Heart left ventricle (tissue), 13 donors: ENCODE results near the gene NR3C1.

Experiments
- POLR2A ChIP-seq, 2 donors: fragments of 450-650 bp; IDR thresholded peaks; one replicate each; pipeline ENCODE4 v1.6.1; 2017; ENCODE audit warnings: antibody characterized with exemption in 2 of 2, mild to moderate bottlenecking in 2 of 2, moderate library complexity in 2 of 2
- TF ChIP-seq, protein P1 (sequence below), 12 donors: fragments of 200-600 bp; sonication (generic) in 4 of 12; IDR thresholded peaks; one replicate each; pipeline versions ENCODE4 v1.5.0 to v1.8.0; 2018 to 2022; ENCODE audit warnings: antibody characterized with exemption in 12 of 12, mild to moderate bottlenecking in 5 of 12
- donor health status: ischemic (EF 13 %, LVEDD 7.1; RV severe dilation, severe dysfunction).
- donor health status: DM: no; HTN: yes; CAD: no.
- donor health status: DM: no; HTN: no; CAD: no.
- donor health status: ischemic (EF 25% LVEDD 6.9; RV normal size, moderate dysfunction).
- donor health status: ischemic (EF 25% LVEDD 5.7; RV mildly dilated, moderate dysfunction).
- donor health status: ischemic (EF 35%, LVEDD 5.7; RV mildly dilated, moderate dysfunction).
- donor health status: nonischemic (EF 11% LVEDD 7.7; RV severe dilation, severe dysfunction).
- donor health status: DM: yes; HTN: yes; CAD: no.
- donor health status: PGD.
- donor health status: ischemic (EF 29% LVEDD 5.4; RV normal size, mild dysfunction).
- donor health status: nonischemic (EF 23%, LVEDD 6.1; RV moderate dilation, normal function).

DNA sequence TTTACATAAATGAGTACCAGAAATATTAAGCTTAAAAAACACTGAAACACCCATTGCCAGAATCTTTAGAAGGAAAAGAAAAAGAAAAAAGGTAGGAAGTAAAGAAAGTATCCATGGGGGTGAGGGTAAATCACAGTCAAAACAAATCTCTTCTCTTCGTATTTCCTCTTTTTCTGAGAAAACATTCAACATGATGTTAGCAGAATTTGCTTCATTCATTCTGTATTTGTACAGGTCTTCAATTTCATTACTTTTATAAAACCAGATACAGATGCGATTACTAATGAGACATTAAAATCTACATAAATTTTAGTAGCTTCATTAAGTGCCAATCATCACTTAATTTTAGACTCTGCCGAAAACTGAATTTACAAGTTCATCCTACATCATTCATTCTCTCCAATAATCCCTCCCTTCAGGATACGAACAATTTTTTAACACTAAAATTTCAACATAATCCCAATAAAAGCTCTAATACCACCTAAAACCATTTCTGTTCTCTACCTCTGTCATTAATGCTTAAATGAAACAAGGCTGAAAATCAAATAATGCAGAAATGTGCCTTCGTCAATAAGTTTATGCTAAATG is 7.0 kb downstream of the NR3C1 start:
- no peak for TF ChIP-seq POLR2A (IDR thresholded peaks at IDR 0.05)
- TF ChIP-seq, protein P1, sequence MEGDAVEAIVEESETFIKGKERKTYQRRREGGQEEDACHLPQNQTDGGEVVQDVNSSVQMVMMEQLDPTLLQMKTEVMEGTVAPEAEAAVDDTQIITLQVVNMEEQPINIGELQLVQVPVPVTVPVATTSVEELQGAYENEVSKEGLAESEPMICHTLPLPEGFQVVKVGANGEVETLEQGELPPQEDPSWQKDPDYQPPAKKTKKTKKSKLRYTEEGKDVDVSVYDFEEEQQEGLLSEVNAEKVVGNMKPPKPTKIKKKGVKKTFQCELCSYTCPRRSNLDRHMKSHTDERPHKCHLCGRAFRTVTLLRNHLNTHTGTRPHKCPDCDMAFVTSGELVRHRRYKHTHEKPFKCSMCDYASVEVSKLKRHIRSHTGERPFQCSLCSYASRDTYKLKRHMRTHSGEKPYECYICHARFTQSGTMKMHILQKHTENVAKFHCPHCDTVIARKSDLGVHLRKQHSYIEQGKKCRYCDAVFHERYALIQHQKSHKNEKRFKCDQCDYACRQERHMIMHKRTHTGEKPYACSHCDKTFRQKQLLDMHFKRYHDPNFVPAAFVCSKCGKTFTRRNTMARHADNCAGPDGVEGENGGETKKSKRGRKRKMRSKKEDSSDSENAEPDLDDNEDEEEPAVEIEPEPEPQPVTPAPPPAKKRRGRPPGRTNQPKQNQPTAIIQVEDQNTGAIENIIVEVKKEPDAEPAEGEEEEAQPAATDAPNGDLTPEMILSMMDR (IDR thresholded peaks at IDR 0.05) = no peak
